RKO (cell line): Measurements from ENCODE around the gene NFATC3.
A peak's percentile ranks its signal among the peaks of the same experiment; 100 is the strongest.

Source experiments
- DNase-seq: peaks from one replicate; pipeline ENCODE4 v3.0.0-alpha.2; 2016; ENCODE audit warnings: low spot score

The NFATC3 gene

DNA sequence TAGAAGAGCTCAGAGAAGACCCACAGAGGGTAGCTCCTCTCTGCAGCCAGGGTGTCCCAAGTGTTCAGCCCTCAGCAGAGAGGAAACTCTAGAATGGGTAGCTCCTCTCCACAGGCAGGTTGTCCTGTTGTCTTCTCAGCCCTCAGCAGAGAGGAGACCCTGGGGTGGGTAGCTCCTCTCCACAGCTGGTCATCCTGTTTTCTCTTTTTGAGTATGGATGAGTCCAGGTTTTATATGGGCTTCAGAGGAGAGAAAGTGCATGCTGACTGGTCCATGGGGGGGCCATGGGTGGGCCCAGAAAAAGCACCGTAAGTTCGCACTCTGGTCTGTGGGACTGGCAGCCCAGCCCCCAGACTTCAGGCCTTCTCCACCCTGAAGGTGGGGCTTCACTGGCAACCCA, 102.3 kb downstream of the NFATC3 start:
- no peak for DNase-seq

DNA sequence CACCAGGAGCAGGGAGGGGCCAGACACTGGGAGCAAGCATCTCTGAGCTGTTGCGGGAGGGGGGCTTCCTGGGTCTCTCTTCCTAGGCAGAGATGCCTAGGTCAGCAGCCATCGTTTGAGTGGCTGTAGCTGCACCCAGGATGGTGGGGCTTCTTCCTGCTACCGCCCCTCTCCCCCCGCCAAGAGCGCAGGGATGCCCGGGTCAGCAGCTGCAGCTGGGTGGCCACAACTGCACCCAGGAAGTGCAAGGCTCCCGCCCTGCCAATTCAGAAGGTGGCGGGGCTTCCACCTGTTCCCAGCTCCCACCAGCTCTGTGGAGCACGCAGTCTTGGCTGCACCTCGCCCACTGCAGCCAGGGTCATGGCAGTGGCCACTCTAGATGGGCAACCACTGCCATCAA, 103.0 kb downstream of the NFATC3 start:
- no peak for DNase-seq

DNA sequence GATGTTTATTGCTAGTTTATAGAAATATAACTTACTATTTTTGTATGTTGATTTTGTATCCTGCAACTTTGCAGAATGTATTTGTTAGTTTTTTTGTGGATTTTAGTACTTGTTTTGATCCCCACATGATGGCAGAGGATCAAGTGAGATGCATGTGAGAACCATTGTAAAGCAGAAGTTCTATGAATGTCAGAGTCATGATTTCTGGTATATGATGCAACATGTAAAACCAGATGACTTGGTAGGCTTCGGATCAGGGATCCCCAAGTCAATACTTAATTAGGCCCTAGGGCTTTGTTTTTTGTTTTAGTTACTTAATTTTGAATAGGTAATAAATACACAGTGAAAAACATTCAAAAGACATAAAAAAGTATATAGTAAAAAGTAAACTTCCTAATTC, 104.9 kb downstream of the NFATC3 start:
- DNase-seq, result no peak

DNA sequence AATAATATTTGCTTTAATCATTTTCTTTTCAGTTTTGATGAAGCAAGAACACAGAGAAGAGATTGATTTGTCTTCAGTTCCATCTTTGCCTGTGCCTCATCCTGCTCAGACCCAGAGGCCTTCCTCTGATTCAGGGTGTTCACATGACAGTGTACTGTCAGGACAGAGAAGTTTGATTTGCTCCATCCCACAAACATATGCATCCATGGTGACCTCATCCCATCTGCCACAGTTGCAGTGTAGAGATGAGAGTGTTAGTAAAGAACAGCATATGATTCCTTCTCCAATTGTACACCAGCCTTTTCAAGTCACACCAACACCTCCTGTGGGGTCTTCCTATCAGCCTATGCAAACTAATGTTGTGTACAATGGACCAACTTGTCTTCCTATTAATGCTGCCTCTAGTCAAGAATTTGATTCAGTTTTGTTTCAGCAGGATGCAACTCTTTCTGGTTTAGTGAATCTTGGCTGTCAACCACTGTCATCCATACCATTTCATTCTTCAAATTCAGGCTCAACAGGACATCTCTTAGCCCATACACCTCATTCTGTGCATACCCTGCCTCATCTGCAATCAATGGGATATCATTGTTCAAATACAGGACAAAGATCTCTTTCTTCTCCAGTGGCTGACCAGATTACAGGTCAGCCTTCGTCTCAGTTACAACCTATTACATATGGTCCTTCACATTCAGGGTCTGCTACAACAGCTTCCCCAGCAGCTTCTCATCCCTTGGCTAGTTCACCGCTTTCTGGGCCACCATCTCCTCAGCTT, 105.8 kb downstream of the NFATC3 start:
- no peak for DNase-seq

DNA sequence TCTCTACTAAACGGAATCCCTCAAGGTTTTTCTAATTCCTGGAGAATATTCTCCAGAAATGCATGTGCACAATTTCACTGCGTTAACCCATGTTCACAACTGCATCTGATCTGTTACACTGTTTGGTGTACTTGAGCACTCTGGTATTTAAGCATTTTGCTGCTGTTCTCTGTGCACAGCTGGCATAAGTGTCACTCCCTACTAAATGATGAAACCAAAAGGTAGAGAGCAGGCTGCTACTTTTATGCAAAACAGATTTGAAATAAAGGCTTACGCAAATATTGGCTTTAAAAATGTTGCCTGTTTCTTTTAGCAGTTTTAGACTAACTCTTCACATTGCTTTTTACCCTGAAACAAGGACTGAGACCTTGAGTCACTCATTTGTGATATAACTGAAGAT, 109.1 kb downstream of the NFATC3 start:
- no peak for DNase-seq

DNA sequence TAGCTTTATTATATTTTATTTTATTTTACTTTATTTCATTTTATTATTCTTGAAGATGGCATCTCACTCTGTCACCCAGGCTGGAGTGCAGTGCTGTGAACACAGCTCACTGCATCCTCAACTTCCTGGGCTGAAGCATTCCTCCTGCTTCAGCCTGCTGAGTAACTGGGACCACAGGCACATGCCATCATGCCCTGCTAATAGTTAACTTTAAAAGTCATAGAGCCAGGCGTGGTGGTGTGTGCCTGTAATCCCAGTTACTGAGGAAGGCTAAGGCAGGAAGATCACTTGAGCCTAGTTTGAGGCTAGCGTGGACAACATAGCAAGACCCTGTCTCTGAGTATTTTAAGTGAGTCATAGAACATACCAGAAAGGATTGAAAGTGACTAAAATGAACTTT, 112.1 kb downstream of the NFATC3 start:
- peak; percentile 11 for DNase-seq

DNA sequence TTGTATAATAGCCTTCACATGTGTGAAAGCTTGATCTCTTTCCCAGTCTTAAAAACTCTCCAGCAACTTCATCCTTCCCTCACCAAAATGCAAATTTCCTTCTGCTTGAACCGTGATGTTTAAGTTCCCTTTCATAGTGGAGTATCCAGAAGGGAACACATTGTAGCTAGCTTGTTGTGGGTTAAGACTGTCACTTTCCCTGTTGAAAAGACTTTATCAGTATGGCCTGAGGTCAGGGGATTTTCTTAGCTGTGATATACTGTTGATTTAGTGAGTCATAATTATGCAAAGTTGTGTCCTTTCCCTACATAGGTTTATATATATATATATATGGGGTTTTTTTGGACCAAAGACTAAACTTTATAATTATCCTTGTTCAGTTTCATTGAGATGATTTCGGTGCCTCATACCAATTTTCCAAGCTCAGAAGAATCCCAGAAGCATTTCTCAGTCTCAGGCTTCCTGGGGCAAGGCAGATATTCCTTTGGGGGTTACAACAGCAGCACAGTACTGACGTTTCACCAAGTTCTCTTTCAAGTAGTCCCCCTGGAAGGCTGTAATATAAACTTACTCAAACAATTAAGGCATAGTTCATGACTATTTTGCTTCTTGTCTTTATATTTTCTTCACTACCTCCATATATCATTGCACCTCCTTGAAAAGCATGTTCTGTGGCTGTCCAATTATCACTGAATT, 115.1 kb downstream of the NFATC3 start:
- no peak for DNase-seq

DNA sequence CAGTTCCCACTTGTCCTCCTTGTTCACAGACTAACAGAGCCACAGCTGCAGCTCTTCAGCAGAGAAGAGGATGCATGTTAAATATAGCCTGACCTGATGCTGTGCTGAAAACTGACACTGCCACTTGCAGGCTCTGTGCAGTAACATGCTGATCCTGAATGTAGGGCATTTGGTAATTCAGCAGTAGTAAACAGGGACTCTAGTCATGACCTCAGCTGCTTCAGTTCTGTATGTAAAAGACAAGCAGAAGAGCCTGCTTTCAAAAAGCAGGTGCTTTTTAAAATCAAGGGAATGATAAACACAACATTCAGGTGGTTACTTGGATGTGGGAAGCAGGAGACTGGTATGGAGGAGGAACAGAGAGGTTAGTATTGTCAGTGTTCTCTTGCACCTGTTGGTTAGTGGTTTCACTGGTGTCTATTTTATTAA, 116.9 kb downstream of the NFATC3 start:
- no peak for DNase-seq

DNA sequence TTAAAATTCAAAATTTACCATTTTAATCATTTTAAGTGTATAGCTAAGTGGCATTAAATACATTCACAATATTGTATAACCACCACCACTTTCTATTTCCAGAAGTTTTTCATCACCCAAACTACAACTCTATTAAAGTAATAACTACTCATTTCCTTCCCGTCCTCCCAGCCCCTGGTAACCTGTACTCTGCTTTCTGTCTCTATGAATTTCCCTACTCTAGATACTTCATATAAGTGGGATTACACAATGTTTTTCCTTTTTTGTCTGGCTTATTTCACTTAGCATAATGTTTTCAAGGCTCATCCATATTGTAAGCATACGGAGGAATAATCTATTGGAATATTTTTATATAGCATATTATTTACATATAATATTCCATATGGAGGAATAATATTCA, 121.1 kb downstream of the NFATC3 start:
- DNase-seq, result no peak

DNA sequence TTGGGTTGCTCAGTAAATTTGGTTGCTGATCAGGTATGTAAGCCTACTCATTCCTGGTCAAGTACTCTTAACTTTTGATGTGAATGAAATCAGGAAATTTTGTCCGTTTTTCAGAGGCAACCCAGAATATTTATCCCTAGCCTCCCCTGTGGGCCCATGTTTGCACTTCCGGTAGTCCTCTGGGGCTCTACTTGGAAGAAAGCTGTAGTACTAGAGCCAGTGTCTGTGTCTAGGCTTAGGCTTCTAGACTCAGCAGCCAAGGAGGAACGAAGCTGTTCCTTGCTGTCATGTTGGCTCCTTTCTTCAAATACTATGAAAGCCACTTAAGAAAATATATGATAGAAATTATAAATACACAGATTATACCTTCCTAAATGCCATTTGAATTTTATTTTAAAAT, 129.6 kb downstream of the NFATC3 start:
- no peak for DNase-seq

DNA sequence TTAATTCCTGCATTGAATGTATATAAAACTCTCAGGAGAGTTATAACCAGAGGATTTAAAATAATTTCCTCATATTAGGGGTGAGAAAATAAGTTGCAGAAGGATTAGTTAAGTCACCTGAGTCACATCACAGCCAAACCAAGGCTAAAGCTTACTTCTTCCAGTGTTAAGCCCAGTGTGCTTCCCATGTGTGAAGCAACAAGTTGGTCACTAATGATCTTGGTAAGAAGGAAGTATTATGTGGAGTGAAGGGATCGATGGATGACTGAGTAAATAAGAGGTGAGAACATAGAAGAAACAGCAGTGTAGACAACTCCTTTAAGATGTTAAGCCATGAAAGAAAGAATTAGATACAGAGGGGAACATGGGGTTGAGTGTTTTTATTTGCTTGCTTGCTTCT, 130.1 kb downstream of the NFATC3 start:
- no peak for DNase-seq

DNA sequence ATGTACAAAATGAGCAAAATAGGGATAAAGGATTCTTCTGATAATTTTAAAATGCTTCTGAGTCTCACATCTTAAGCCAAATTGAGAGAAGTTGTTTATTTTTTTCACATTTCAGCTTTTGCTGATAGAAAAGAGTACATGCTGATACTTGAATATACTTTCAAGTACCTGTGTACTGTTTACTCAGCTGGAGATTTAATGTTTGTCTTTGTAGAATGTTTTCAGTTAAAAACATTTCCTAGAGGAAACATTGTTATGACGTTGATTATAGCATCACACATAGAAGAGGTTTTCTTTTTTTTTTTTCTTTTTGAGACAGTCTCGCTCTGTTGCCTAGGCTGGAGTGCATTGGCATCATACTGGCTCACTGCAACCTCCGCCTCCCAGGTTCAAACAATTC, 131.1 kb downstream of the NFATC3 start:
- DNase-seq, result no peak

DNA sequence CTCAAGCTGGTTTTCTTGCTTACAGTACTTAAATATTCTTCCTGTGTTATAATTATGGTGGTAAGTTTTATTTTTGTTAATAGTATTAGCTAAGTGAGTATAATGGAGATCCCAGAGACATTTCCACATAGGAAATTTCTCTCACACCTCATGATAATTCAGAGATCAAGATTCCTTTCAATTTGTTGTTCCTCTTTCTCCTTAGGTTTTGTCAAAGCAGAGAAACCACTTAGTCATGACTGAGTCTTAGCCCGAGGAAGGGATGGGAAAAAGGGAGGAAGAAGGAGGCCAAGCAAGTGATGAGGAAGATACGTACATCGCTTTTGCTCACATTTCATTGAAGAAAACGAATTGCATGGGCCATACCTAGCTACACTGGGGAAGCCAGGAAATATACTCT, 132.3 kb downstream of the NFATC3 start:
- DNase-seq, result no peak

DNA sequence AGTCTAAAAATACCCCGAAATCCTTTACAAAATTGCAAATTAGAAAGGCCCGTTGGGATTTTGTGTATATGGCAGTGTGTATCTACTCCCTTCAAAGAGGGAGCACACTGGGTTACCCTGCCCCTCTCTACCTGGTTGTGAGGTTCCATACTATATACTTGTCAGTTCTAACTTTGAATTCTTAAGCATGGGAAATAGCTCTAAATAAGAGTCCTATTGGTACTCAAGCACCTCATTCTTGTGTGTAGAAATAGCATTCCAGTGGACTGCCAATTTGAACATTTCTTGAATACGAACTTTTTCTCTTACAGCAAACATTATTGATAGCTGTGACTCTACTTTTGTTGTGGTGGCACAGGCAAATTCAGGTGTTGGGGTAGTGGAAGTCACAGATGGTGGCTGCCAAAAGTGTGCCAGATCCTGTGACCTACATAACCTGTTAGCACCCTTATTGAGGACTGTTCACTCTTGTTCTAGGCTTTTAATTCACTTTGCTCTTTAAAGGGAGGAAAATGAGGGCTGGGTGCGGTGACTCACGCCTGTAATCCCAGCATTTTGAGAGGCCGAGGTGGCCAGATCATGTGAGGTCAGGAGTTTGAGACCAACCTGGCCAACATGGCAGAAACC, 134.7 kb downstream of the NFATC3 start:
- DNase-seq, result no peak

DNA sequence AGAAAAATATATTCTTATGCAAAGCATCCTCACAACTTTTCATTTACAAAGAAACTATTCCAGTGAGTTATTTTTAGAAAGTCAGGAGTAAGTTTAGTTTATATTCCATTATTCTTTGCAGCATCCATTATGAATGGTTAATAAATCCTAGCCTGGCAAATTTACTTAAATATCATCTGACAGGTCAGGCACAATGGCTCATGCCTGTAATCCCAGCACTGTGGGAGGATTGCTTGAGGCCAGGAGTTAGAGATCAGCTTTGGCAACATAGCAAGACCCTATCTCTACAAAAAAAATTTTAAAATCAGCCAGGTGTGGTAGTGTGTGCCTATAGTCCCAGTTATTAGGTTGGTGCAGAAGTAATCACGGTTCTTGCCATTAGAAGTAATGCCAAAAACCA, 137.9 kb downstream of the NFATC3 start:
- DNase-seq, result no peak

DNA sequence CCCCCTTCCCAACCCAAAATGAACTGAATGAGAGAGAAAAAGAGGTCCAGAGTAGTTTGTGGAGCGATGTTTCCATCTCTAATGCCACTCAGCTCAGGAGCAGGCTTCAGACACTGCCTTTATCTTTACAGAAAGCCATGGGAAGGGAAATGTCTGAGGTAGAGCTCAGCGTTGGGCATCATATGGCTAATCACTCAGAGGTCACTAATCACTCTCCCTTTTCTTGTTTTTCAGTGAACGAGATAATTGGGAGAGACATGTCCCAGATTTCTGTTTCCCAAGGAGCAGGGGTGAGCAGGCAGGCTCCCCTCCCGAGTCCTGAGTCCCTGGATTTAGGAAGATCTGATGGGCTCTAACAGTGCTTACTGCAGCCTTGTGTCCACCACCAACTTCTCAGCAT, 140.9 kb downstream of the NFATC3 start:
- DNase-seq, result no peak

DNA sequence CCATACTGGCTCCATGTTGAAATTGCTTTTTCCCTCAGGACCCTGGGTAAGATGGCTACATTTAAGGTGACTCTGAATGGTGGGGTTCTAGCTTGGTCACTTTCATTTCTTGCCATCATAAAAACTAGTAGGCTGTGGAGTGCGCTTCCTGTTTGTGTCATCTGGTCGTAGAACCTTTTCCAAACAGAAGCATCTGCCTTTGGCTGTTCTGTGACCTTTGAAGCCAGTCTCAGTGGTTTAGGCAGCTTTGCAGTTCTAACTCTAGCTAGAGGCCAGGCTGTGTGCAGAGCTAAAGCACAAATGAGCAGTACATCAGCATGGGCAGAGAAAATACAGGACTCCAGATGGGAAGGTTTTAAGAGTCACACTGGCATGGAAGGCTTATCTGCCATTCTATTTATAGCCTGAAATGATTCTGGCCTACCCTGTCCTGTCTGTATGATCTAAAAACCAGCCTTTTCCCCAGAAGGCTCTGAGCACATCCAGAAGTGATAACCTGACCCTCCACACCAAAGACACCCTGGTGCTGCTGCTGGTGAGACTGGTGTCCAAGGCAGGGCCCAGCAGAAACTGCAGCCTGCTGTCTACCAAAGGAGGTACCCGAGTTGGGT, 142.1 kb downstream of the NFATC3 start:
- DNase-seq, result no peak

DNA sequence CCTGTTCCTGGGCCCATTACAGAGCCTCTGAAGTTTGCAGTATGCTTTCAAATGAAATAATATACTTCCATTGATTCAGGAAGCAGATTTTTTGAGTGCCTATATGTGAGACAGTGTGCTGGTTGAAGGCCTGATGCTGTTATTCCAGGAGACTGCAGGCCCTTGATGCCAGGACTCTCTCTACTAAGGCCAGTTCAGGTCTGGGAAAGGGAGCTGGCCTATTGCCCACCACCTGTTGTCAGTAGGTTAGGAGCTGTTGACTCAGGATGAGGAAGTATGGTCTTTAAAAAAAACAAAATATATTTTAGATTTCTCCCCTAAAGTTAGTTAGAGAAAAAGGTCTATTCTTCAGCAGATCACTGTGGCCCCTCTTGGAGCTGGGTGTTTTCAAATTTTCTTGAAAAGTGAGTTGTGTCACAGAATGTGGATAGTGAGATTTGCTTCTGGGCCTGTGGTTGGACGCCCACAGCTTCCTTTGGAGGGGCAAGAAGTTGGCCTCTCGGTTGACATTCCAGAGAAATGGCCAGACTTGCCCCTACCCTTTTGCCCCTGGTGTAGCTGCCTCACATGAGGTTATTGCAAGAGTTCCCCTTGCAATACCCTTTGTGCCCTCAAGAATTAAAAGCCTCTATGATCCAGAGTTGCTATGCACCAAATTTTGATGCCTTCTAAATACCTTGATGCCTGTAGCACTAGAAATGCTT, 142.8 kb downstream of the NFATC3 start:
- DNase-seq, result no peak

DNA sequence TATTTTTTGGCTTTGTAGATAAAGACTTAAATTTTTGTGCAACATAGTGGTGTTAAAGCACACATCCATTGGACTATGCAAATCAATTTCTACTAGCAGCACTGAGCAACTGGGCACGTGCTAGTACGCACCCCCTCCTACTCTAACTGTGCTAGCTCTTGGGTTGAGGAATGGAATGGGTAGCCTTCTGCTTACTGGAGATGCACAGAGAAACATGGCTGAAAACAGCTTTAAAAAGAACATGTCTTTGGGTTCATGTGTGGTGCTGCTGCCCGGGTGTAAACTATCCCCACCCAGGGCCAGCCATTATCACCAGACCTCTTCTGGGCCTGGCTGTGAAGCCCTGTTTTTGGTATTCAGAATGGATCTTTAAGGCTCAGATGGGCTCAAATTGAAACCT, 143.5 kb downstream of the NFATC3 start:
- no peak for DNase-seq

DNA sequence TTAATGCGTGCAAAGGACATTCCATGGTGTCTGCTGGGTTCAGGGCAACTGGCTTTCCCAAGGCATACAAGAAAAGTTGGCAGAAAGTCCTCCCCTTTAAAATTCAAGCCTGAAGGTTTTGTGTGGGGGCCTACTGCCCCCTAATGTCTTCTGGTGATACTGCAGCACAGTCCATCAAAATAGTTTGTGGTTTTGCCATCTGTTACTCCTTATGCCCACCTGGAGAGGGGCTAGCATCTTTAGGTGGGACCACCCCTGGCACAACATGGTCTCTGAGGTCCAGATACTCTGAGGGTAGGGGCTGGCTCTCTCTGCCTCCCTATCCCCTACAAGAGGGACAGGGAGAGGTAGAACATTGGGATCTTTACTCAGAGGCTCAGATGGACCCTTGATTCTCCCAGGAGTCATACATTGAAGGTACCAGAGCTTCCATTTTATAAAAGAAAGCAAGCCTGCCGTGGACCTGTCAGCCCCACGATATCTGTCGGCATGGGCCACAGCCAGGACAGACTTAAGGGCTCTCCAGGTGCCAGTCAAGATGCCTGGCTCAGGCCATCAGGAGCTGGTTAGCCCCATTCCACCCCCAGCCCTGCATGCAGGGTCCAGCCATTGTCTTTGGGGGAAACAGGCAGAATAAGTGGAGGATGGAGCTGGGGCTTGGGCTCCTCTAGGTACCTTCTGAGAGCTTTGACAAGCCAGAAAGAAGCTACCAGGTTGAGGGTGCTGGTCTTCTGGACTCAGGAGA, 144.4 kb downstream of the NFATC3 start:
- DNase-seq, result peak; percentile 72

DNA sequence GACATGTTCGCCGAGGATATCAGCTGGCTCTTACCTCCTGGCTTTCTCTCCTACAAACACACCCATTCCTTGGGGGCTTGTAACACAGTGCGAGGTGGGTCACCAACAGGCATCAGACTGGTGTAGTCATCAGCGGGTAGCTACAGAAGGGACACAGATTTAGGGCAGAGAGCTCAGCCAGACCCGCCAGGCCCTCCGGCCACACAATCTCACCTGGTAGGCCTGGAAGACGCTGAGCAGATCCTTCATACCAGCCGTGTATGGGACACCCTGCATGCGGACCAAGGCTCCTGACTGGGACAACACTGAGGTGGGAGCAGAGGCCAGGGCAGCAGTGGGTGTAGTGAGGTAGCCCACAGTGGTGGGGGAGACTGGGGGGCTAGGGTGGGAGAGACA, 145.0 kb downstream of the NFATC3 start:
- DNase-seq, result no peak

DNA sequence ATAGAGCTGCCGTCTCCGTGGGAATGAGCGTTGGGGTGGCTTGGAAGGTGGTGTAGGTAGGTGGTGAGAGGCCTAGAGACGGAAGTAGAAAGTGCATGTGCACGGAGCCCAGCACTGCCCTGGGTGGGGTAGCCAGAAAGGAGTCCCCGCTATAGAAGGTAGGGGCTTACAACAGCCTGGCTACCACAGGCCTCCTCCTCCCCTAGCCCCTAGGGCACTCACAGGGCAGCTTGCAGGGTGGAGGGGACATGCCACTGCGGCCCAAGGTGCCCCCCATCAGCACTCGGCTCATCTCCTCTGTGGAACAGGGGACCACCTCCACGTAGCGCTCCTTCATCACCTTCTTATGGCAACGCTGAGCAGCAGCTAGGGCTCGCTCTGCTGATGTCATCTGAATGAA, 145.8 kb downstream of the NFATC3 start:
- no peak for DNase-seq
